Effector memory CD8-positive, alpha-beta T cell (primary cell): ENCODE data around the gene ACSM6.

Source experiments
- ATAC-seq: fragments of 150-1000 bp; cut with Tn5 transposase; replicated peaks from 2 replicates; pipeline ENCODE4 v1.10.0; 2021; ENCODE audit warnings: mild to moderate bottlenecking, moderate library complexity
- DNase-seq, 3 experiments: peaks; one replicate each; pipeline ENCODE4 v3.0.0; 2021
- H3K27ac Mint-ChIP-seq, 2 donors: one replicate each; pipeline ENCODE4 v1.8.0; 2022; ENCODE audit warnings: mild to moderate bottlenecking in 2 of 2, mixed read lengths in 2 of 2, moderate library complexity in 2 of 2
- H3K27me3 Mint-ChIP-seq, 2 donors: one replicate each; pipeline ENCODE4 v1.8.0; 2022; ENCODE audit warnings: mixed read lengths in 2 of 2
- H3K36me3 Mint-ChIP-seq: one replicate; pipeline ENCODE4 v1.8.0; 2022; ENCODE audit warnings: mild to moderate bottlenecking, moderate library complexity, mixed read lengths; ENCODE audit not compliant: insufficient read depth
- H3K4me1 Mint-ChIP-seq, 2 donors: one replicate each; pipeline ENCODE4 v1.8.0; 2022; ENCODE audit warnings: low read depth in 2 of 2, mixed read lengths in 2 of 2
- H3K4me3 Mint-ChIP-seq, 2 donors: one replicate each; pipeline ENCODE4 v1.8.0; 2022; ENCODE audit warnings: mild to moderate bottlenecking in 2 of 2, mixed read lengths in 2 of 2, moderate library complexity in 2 of 2
- H3K9me3 Mint-ChIP-seq, 2 donors: one replicate each; pipeline ENCODE4 v1.8.0; 2022; ENCODE audit warnings: mixed read lengths in 2 of 2
- total RNA-seq, 9 experiments: gene quantifications; one replicate each; lab custom pipeline; 2026; lab: John Stamatoyannopoulos, UW

The ACSM6 gene, protein sequence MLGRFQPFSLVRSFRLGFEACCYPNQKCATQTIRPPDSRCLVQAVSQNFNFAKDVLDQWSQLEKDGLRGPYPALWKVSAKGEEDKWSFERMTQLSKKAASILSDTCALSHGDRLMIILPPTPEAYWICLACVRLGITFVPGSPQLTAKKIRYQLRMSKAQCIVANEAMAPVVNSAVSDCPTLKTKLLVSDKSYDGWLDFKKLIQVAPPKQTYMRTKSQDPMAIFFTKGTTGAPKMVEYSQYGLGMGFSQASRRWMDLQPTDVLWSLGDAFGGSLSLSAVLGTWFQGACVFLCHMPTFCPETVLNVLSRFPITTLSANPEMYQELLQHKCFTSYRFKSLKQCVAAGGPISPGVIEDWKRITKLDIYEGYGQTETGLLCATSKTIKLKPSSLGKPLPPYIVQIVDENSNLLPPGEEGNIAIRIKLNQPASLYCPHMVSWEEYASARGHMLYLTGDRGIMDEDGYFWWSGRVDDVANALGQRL
- total RNA-seq: 0 reads per million in 9 experiments

DNA sequence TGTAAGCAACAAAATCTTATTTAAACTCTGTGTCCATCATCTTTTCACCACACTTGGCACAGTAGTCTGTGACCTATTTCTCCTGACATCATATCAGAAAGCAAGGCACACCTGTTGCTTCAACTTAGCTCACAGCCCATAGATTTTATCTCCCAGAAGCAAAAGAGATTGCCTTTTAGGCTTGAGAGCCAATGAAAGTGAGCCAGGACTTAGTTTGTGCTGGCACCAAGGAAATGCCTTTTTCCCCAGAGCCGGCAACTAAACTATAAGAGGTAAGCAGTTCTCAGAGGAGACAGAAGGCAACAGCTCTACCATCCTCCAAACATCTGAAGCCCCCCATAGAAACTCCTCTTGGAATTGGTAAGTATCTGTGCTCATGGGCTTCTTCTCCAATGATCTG, at the start of gene ACSM6:
Gene ACSM6, plus strand, starts transcription at position 295 of the 400 bp plus-strand sequence. CDS start 248 bp downstream, outside the sequence.
- H3K27ac Mint-ChIP-seq: no peak within 1 kb of the TSS
- no peak within 1 kb of the TSS for H3K4me3 Mint-ChIP-seq
- DNase-seq (no peak), ATAC-seq (no peak)
- H3K36me3 Mint-ChIP-seq: no peaks in the 10 kb centered on the region
- H3K4me1 Mint-ChIP-seq: no peaks in the 10 kb centered on the region
- H3K9me3 Mint-ChIP-seq: peaks cover 0 to 2% of the 10 kb centered on the region in 2 donors
- H3K27me3 Mint-ChIP-seq: peaks cover 0 to 15% of the 10 kb centered on the region in 2 donors

DNA sequence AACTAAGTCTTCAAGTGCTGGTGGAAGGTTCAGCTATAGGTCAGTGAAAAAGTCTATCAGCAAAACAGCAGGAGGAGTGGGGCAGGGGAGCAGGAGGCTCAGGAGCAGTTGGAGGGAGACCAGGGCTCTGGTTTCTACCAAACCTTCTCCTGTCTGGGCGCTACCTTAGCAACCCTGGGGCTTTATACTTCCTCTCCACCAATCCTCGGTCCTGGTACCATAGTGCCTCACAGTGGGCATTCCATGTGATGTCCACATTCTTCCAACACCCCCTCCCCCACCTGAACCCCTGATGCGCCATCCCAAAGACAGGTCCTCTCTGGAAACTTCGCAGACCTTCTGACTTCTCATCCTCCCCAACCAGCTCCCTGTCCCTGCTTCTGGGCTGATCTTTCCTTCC, 25.3 kb upstream of the ACSM6 start:
- Mint-ChIP-seq H3K4me1 (no peaks in the 10 kb centered on the region), H3K9me3 (no peaks in the 10 kb centered on the region), H3K4me3 (no peak overlapping the region), H3K36me3 (no peaks in the 10 kb centered on the region), H3K27ac (no peak overlapping the region), H3K27me3 (no peaks in the 10 kb centered on the region)
- no peak for ATAC-seq
- no peak for DNase-seq

DNA sequence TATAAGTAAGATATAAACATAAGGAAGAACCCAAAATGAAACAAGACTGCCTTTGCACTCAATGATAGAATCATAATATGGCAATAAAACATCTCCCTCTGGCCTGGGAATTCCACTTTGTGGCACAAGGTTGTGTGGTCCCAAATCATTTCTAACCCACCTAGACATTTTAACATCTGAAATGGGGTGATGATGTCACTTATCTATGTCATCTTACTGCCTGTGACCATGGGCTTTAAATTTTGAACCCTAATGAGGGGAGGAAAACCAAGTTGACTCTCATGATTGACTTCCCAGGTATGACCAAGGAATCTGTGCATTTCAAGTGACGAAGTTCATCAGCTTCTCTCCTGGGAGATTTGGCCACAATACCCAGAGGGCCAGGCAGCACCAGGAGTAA, 24.5 kb upstream of the ACSM6 start:
- no peak overlapping the region for H3K4me3 Mint-ChIP-seq
- H3K27ac Mint-ChIP-seq: no peak overlapping the region
- no peaks in the 10 kb centered on the region for H3K36me3 Mint-ChIP-seq
- no peaks in the 10 kb centered on the region for H3K27me3 Mint-ChIP-seq
- no peaks in the 10 kb centered on the region for H3K9me3 Mint-ChIP-seq
- no peaks in the 10 kb centered on the region for H3K4me1 Mint-ChIP-seq
- ATAC-seq (no peak), DNase-seq (no peak)

DNA sequence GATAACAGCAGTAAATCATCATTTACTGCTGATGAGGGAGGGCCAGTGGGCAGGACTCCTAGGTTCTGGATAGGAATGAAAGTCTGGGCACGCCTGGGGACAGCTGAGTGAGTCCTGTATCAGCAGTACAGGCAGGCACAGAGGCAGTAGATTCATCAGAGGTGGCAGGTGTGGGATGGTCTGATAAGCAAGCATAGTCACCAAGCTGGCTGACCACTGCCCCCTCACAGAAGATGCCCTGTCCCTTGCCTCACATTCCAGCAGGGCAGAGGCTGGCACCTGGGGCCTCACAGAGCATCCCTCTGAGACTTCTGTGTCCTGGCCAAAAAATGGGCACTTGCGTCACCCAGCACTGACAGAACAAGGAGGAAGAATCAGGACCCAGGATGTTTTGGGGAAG, 23.2 kb upstream of the ACSM6 start:
- H3K4me1 Mint-ChIP-seq: no peaks in the 10 kb centered on the region
- H3K9me3 Mint-ChIP-seq: no peaks in the 10 kb centered on the region
- no peaks in the 10 kb centered on the region for H3K27me3 Mint-ChIP-seq
- no peaks in the 10 kb centered on the region for H3K36me3 Mint-ChIP-seq
- DNase-seq (no peak), ATAC-seq (no peak)
- H3K4me3 Mint-ChIP-seq: no peak overlapping the region
- no peak overlapping the region for H3K27ac Mint-ChIP-seq

DNA sequence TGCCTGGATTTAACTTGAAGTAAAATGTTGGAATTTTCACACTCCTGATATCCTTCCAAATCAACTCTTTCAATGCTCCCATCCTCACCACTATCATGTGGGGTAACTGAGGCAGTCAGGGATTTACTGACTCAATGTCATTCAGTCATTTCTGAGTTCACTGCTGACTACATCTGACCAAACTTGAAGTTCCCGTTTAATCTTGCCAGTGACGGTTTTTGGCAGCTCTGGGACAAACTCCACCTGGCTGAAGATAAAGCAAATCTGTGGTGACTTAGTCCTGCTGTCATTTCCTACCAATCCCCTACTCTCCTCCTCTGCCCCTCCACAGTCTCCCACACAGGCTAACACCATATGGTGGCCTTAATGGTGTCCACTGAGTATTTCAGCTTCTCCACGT, 22.7 kb upstream of the ACSM6 start:
- Mint-ChIP-seq H3K9me3 (no peaks in the 10 kb centered on the region), H3K36me3 (no peaks in the 10 kb centered on the region), H3K4me1 (no peaks in the 10 kb centered on the region), H3K27me3 (peaks cover 0 to 2% of the 10 kb centered on the region in 2 donors), H3K27ac (no peak overlapping the region), H3K4me3 (no peak overlapping the region)
- ATAC-seq (no peak), DNase-seq (no peak)

DNA sequence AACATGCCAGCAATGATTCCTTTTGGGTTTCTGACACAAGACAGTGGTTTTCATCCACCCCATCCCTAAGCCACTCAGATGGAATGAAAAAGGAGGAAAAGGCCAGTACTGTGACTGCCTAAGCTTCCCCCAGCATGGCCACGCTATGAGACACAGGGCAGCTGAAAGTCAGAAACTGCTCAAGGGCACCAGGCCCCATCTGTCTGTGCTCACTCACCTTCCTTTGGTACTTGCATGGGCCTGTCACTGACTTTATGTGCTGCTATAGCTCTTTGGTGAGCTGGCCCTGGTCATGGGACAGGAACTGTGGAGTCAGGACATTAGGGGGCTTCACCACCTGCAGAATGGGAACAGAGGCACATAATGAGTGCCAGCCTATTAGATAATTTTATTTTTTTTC, 21.2 kb upstream of the ACSM6 start:
- H3K4me1 Mint-ChIP-seq: no peaks in the 10 kb centered on the region
- H3K27ac Mint-ChIP-seq: no peak overlapping the region
- DNase-seq (no peak), ATAC-seq (no peak)
- no peaks in the 10 kb centered on the region for H3K36me3 Mint-ChIP-seq
- H3K27me3 Mint-ChIP-seq: peaks cover 0 to 6% of the 10 kb centered on the region in 2 donors
- H3K9me3 Mint-ChIP-seq: no peaks in the 10 kb centered on the region
- H3K4me3 Mint-ChIP-seq: no peak overlapping the region

DNA sequence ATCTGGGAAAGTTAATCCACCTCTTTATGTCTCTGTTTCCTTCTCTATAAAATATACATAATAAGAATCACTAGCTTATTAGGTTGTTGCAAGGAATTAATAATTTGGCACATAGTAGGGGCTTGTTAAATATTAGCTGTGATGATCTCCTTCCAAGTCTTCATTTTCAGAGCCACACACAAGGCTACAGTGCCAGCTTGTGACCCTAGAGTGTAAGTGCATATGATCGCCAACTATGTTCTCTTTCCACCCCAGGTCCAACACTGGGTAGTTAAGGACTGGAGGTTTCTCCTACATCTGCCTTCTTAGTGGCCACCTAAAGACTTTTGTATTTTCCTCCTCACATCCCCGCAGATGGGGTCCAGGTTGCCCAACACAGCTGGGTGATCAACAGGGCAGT, 17.9 kb upstream of the ACSM6 start:
- Mint-ChIP-seq H3K4me3 (no peak overlapping the region), H3K27ac (no peak overlapping the region), H3K27me3 (peaks cover 0 to 6% of the 10 kb centered on the region in 2 donors), H3K4me1 (no peaks in the 10 kb centered on the region), H3K36me3 (no peaks in the 10 kb centered on the region), H3K9me3 (no peaks in the 10 kb centered on the region)
- ATAC-seq (no peak), DNase-seq (no peak)

DNA sequence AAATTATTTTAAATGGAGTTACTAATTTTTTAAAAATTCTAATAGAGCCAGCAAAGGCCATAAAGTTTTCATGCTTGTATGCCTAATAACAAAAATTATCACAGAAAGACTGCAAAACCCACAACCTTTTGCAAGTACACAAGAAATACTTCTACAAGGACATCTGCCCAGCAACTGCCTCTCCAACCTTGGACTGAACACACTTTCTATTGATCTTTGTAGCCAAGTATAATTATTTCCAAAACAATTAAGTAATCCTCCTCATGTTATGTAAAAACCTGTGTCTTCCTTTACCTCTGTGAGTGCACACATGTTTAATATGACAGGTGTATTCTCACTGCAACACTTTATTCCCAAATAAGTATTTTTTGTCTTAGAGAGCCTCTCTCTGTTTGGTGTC, 16.6 kb upstream of the ACSM6 start:
- Mint-ChIP-seq H3K36me3 (no peaks in the 10 kb centered on the region), H3K9me3 (no peaks in the 10 kb centered on the region), H3K4me1 (no peaks in the 10 kb centered on the region), H3K4me3 (no peak overlapping the region), H3K27me3 (peaks cover 6 to 16% of the 10 kb centered on the region in 2 donors), H3K27ac (no peak overlapping the region)
- DNase-seq (no peak), ATAC-seq (no peak)

DNA sequence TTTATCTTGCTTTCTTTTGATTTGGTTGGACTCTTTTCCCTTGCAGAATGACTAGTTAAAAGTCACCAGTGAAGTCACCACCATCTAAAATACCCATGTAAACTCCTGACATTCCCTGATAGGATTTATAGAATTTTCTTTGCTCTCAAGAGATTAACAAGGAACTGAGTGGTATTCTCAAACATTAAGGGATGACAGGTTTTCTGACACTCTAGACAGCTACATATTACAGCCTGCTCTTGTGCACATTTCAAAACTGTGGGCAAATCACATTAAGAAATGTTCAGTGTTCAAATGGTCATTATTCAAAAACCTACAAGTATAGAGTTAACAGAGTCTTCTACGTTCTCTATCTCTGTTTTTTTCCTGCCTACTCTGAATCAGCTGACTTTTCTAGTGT, 15.8 kb upstream of the ACSM6 start:
- DNase-seq (no peak), ATAC-seq (no peak)
- H3K36me3 Mint-ChIP-seq: no peaks in the 10 kb centered on the region
- no peaks in the 10 kb centered on the region for H3K4me1 Mint-ChIP-seq
- H3K9me3 Mint-ChIP-seq: no peaks in the 10 kb centered on the region
- no peak overlapping the region for H3K27ac Mint-ChIP-seq
- no peak overlapping the region for H3K4me3 Mint-ChIP-seq
- H3K27me3 Mint-ChIP-seq: peaks cover 6 to 16% of the 10 kb centered on the region in 2 donors

DNA sequence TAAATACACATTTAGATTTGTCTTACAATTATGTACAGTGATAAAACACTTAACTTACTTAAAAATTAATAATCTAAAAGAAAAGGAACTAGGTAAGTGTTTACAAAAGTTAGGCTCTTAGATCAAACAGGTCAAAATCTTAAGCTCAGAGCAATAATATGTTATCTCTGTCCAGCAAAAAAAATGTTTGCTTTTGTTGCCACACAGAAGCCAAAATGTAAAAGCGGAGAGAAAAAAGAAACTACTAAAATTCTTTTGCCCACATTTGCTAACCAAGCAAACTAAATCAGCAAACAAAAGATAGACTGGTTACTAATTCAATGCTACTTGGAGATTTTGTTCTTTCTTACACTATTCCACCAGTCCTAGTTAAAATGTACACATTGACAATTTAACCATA, 15.2 kb upstream of the ACSM6 start:
- H3K9me3 Mint-ChIP-seq: no peaks in the 10 kb centered on the region
- H3K4me3 Mint-ChIP-seq: no peak overlapping the region
- DNase-seq (no peak), ATAC-seq (no peak)
- H3K27me3 Mint-ChIP-seq: peaks cover 6 to 18% of the 10 kb centered on the region in 2 donors
- H3K4me1 Mint-ChIP-seq: peaks cover under 1% of the 10 kb centered on the region in 2 donors
- H3K36me3 Mint-ChIP-seq: no peaks in the 10 kb centered on the region
- H3K27ac Mint-ChIP-seq: no peak overlapping the region

DNA sequence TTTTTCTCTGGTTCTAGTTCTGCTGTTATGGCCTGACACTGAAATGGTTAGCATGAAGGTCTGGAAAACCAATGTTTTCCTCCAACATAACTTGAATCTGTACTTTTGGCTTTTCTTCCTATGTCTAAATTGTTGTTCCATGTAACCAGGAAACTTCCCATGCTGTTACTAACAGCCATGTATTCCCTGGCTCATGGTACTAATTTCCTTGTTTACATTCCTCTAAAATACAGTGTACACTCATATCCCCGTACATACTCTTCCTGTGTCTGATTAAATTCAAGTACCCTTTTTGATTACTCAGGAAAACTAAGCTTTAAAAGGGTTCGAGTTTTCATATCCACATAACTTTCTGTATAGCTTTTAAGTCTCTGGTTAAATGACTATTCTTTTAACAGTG, 12.3 kb upstream of the ACSM6 start:
- DNase-seq (no peak), ATAC-seq (no peak)
- H3K27ac Mint-ChIP-seq: no peak overlapping the region
- H3K9me3 Mint-ChIP-seq: no peaks in the 10 kb centered on the region
- no peak overlapping the region for H3K4me3 Mint-ChIP-seq
- no peaks in the 10 kb centered on the region for H3K36me3 Mint-ChIP-seq
- H3K4me1 Mint-ChIP-seq: peaks cover 3 to 4% of the 10 kb centered on the region in 2 donors
- peaks cover 14 to 30% of the 10 kb centered on the region in 2 donors for H3K27me3 Mint-ChIP-seq

DNA sequence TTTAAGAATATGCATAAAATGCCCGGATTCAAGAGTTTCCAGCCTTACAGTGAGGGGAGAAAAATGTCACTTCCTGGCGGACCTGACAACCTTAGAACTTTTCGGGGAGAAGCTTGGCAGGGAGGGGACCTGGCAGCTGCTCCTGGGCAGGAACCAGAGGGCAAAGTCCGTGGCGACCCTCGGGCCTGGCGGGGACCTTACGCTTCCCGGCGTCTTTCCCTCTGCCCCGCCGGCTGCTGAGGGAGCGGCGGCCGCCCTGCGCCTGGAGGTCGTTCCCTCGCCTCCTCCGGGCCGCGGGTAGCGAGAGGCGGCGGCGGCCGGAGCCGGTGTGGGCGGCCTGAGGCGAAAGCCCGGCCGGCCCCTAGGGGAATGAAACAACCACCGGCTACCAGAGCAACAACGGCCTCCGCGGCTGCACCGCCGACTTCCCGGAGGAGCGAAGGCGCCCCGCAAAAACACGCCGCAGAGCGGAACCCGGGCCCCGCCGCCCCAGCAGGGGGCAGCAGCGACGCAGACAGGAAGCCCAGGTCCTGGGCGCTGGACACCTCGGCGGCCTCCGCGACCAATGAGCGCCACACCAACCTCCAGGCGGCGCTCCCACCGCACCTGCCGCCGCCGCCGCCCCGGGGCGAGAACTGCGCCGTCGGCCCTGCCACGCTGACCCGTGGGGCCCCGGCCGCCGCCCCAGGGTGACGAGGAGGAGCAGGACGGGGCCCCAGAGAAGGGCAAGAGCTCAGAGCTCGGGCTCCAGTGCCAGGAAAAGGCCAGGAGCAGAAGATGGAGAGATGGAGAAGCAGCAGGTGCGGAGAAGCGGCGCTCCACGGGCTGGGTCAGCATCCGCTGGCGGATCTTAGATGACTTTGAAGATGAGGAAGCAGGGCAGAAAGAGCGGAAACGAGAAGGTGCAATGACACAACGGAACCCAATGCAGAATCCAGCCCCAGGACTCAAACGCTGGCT, 10.5 kb upstream of the ACSM6 start:
- ATAC-seq (peak; percentile 92), DNase-seq (peak; percentile 30 to 50 (median 48))
- Mint-ChIP-seq H3K27me3 (peaks cover 14 to 30% of the 10 kb centered on the region in 2 donors), H3K36me3 (no peaks in the 10 kb centered on the region), H3K9me3 (no peaks in the 10 kb centered on the region), H3K4me3 (peak overlapping the region; percentile 63 to 76), H3K27ac (peak overlapping the region; percentile 28 to 63), H3K4me1 (peaks cover 3 to 4% of the 10 kb centered on the region in 2 donors)

DNA sequence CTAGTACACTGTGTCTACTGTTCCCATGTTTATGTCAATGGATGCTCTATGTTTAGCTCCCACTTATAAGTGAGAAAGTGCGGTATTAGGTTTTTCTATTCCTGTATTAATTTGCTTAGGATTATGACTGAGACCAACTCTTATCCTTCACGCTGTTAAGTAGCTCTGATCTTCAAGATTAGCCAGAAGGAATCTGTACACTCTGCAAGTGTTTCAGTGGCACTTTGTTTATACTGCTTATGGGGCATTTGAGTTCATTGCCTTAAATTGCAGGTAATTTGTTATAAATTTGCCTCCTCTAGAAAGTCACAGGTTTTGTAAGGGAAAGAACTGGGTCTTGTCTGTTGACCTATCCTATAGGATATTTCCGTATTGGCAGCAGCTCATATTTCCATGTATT, 6.4 kb upstream of the ACSM6 start:
- Mint-ChIP-seq H3K27ac (no peak overlapping the region), H3K36me3 (no peaks in the 10 kb centered on the region), H3K4me1 (peaks cover 3 to 4% of the 10 kb centered on the region in 2 donors), H3K27me3 (peaks cover 13 to 19% of the 10 kb centered on the region in 2 donors), H3K4me3 (no peak overlapping the region), H3K9me3 (no peaks in the 10 kb centered on the region)
- DNase-seq (no peak), ATAC-seq (no peak)
